Ishikawa (cell line): ENCODE measurements around the gene CINP.

Source experiments
- CEBPB ChIP-seq: IDR thresholded peaks from 2 replicates; pipeline ENCODE4 v1.6.1; 2012
- EP300 ChIP-seq: IDR thresholded peaks from 2 replicates; pipeline ENCODE4 v1.6.1; 2012; ENCODE audit warnings: borderline replicate concordance

DNA sequence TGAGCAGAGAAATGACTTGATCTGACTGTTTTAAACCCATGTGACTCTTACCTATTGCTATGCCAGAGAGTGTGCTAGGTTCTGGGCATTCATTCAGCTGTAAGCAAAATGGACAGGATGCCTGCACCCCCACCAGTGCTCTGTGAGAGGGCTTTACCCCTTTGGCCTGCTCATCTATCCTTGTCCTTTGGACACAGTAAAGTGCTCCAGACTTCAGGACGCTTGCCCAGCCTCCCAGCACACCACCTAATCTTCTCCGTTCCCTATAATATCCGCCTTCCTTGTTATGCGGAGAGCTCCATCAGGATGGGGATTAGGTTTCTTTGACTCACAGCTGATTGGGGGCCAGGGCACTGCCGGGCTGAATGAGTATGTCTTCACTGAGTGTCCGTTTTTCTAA is 47.6 kb downstream of the CINP start:
- TF ChIP-seq EP300 (no peak), CEBPB (no peak)
